ENCODE results near the gene E2F7. TPM values are rescaled to one million over a fixed set of nuclear protein-coding genes. Genes with fewer than 3 reads are reported as not detected.

The E2F7 gene
- polyA plus RNA-seq, 1 of the 3 experiments (the other 2 are of a cell fraction), result 8.8 TPM

DNA sequence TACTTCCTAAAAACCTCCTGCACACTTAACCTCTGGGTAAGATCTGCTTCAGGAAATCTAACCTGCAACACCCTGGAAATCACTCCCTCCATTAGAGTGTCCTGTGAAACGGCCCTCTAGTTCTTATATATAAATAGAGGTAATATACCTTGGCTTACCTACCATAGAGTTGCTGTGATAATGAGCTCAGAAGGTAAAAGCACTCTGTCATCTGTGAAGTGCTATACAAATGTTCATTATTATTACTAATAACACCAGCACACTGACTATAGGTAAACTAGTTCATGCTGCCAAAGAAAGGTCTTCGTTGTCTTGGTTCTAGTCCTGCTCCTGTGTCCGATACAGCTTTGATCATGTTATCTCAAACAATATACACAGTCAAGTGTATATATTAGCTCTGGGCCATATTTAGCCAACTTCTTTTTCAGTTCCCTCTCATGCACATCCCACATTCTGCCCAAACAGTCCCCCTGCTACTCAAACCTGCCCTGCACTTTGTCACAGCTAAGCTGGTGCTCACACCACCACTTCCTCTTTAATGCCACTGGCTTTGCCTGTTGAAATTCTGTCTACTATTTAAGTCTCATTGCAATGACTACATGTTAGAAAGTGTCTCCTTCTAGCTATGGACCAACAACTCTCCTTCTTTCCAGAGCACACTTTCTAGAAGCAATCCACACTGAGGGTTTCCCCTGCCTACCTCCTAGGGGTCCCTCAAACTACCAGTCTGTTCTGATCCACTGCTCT, 5.1 kb downstream of the E2F7 start:
- Histone ChIP-seq H3K4me2 (peak overlapping the region; percentile 77), H4K20me1 (ENCODE audit: insufficient read depth) (no peaks in the 10 kb centered on the region), H3K27me3 (ENCODE audit: insufficient read depth) (no peaks in the 10 kb centered on the region), H3K9me3 (no peaks in the 10 kb centered on the region), H2AFZ (ENCODE audit: low read depth) (no peak overlapping the region), H3K9ac (no peak overlapping the region), H3K27ac (ENCODE audit: low read depth in 2 of 2, low read length in 1 of 2) (peak overlapping the region in 1 of 2 experiments; percentile 79; a peak in 2 of 4 replicates), H3F3A (replicated peaks; ENCODE audit: insufficient read depth) (peaks cover 39% of the 10 kb centered on the region), H3K36me3 (replicated peaks in 1 of 2; ENCODE audit: control insufficient read depth in 1 of 2, insufficient read depth in 2 of 2, low read length in 1 of 2) (peaks cover 10 to 48% of the 10 kb centered on the region in 2 experiments), H3K9me2 (no peaks in the 10 kb centered on the region), H3K4me3 (ENCODE audit: low read depth in 2 of 2, low read length in 1 of 2) (no peak overlapping the region), H3K4me1 (ENCODE audit: control insufficient read depth in 1 of 2, insufficient read depth in 2 of 2, low read depth in 1 of 2, low read length in 1 of 2) (peaks cover 0 to 10% of the 10 kb centered on the region in 2 experiments), H3K79me2 (ENCODE audit: insufficient read depth) (peaks cover 100% of the 10 kb centered on the region)
- 92% methylated on average over 3 of the region's 3 CpGs for WGBS (ENCODE audit: low lambda C conversion rate)
- TF ChIP-seq FOXM1 (IDR thresholded peaks at IDR 0.05; ENCODE audit: low read depth), result no peak
- no peak for TF ChIP-seq GABPA (IDR thresholded peaks at IDR 0.05; ENCODE audit: low read depth)
- no peak for TF ChIP-seq MXI1 (IDR thresholded peaks at IDR 0.05; ENCODE audit: low read depth, low read length)
- no peak for TF ChIP-seq MEF2A (IDR thresholded peaks at IDR 0.05; ENCODE audit: borderline replicate concordance, low read depth)
- TF ChIP-seq POLR2AphosphoS5 (IDR thresholded peaks at IDR 0.05; ENCODE audit: low read depth, low read length), result no peak
- TF ChIP-seq, protein P1, sequence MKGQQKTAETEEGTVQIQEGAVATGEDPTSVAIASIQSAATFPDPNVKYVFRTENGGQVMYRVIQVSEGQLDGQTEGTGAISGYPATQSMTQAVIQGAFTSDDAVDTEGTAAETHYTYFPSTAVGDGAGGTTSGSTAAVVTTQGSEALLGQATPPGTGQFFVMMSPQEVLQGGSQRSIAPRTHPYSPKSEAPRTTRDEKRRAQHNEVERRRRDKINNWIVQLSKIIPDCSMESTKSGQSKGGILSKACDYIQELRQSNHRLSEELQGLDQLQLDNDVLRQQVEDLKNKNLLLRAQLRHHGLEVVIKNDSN (IDR thresholded peaks at IDR 0.05; ENCODE audit: borderline replicate concordance, low read depth), result no peak
- ChIA-PET CTCF (interaction anchor here (0.5 to 3.3 kb wide), 3 partner anchors 11 to 163 kb away, joined by 3 to 27 read pairs (median 4); no protein-coding TSS in a partner anchor), POLR2A (no interaction called here)
- DNase-seq, result no peak

DNA sequence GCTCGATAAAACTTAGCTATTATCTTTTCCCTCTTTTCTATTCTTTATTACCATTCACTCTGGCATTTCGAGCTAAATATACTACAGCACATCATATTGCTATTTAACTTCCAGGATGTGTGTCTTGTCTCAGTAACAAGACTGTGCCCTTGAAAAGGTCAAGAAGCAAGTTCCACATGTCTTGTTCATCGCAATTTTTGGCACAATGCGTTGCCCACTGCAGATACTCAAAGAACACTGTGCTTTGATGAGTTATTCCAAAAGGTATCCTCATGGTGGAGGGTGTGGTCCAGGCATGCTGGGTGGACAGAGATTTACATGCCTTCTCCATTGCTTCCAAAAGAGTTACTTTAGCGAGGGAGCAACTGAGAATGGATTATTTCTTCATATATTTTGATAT, 6.6 kb downstream of the E2F7 start:
- no peak overlapping the region for H3K4me3 ChIP-seq (ENCODE audit: low read depth in 2 of 2, low read length in 1 of 2)
- no peak for DNase-seq
- ChIA-PET POLR2A (no interaction called here), CTCF (interaction anchor here (3.3 kb wide), 1 partner anchor 9 kb away, joined by 27 read pairs; no protein-coding TSS in a partner anchor)
- 61% methylated on average over 5 of the region's 5 CpGs for WGBS (ENCODE audit: low lambda C conversion rate)
- no peaks in the 10 kb centered on the region for H3K9me2 ChIP-seq
- TF ChIP-seq, protein P2, sequence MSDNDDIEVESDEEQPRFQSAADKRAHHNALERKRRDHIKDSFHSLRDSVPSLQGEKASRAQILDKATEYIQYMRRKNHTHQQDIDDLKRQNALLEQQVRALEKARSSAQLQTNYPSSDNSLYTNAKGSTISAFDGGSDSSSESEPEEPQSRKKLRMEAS (IDR thresholded peaks at IDR 0.05; ENCODE audit: low read depth), result no peak
- TF ChIP-seq EP300 (IDR thresholded peaks at IDR 0.05; ENCODE audit: borderline replicate concordance in 1 of 2, low read depth in 1 of 2, low read length in 1 of 2), result peak in 1 of 2 experiments; percentile 24; a peak in 1 of 4 replicates
- TF ChIP-seq, protein P3, sequence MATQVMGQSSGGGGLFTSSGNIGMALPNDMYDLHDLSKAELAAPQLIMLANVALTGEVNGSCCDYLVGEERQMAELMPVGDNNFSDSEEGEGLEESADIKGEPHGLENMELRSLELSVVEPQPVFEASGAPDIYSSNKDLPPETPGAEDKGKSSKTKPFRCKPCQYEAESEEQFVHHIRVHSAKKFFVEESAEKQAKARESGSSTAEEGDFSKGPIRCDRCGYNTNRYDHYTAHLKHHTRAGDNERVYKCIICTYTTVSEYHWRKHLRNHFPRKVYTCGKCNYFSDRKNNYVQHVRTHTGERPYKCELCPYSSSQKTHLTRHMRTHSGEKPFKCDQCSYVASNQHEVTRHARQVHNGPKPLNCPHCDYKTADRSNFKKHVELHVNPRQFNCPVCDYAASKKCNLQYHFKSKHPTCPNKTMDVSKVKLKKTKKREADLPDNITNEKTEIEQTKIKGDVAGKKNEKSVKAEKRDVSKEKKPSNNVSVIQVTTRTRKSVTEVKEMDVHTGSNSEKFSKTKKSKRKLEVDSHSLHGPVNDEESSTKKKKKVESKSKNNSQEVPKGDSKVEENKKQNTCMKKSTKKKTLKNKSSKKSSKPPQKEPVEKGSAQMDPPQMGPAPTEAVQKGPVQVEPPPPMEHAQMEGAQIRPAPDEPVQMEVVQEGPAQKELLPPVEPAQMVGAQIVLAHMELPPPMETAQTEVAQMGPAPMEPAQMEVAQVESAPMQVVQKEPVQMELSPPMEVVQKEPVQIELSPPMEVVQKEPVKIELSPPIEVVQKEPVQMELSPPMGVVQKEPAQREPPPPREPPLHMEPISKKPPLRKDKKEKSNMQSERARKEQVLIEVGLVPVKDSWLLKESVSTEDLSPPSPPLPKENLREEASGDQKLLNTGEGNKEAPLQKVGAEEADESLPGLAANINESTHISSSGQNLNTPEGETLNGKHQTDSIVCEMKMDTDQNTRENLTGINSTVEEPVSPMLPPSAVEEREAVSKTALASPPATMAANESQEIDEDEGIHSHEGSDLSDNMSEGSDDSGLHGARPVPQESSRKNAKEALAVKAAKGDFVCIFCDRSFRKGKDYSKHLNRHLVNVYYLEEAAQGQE (IDR thresholded peaks at IDR 0.05; ENCODE audit: low read depth, low read length), result peak; percentile 38; the same call in 1 of the 2 replicates
- no peak for TF ChIP-seq FOXM1 (IDR thresholded peaks at IDR 0.05; ENCODE audit: low read depth)
- no peak for TF ChIP-seq SMC3 (IDR thresholded peaks at IDR 0.05; ENCODE audit: low read depth, low read length)
- TF ChIP-seq, protein P4, sequence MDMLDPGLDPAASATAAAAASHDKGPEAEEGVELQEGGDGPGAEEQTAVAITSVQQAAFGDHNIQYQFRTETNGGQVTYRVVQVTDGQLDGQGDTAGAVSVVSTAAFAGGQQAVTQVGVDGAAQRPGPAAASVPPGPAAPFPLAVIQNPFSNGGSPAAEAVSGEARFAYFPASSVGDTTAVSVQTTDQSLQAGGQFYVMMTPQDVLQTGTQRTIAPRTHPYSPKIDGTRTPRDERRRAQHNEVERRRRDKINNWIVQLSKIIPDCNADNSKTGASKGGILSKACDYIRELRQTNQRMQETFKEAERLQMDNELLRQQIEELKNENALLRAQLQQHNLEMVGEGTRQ (IDR thresholded peaks at IDR 0.05; ENCODE audit: borderline replicate concordance, low read depth, low read length), result no peak
- TF ChIP-seq TCF12 (IDR thresholded peaks at IDR 0.05), result peak; percentile 60; the same call in 1 of the 2 replicates
- TF ChIP-seq, protein P5, sequence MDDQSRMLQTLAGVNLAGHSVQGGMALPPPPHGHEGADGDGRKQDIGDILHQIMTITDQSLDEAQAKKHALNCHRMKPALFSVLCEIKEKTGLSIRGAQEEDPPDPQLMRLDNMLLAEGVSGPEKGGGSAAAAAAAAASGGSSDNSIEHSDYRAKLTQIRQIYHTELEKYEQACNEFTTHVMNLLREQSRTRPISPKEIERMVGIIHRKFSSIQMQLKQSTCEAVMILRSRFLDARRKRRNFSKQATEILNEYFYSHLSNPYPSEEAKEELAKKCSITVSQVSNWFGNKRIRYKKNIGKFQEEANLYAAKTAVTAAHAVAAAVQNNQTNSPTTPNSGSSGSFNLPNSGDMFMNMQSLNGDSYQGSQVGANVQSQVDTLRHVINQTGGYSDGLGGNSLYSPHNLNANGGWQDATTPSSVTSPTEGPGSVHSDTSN (IDR thresholded peaks at IDR 0.05), result peak; percentile 48
- TF ChIP-seq POLR2AphosphoS5 (IDR thresholded peaks at IDR 0.05; ENCODE audit: low read depth, low read length), result peak; percentile 32; the same call in 1 of the 2 replicates
- TF ChIP-seq TEAD4 (IDR thresholded peaks at IDR 0.05; ENCODE audit: borderline replicate concordance, insufficient read depth), result 0 out of 2 replicates have a peak, but pooled peaks have one; percentile 19
- 0 out of 2 replicates have a peak, but pooled peaks have one; percentile 19 for TF ChIP-seq RXRA (IDR thresholded peaks at IDR 0.05; ENCODE audit: borderline replicate concordance, low read depth)
- peak; percentile 29; the same call in 1 of the 2 replicates for TF ChIP-seq JUND (IDR thresholded peaks at IDR 0.05)
- TF ChIP-seq NFIC (IDR thresholded peaks at IDR 0.05; ENCODE audit: borderline replicate concordance), result peak; percentile 66
- H3K27ac ChIP-seq (ENCODE audit: low read depth in 2 of 2, low read length in 1 of 2), result peak overlapping the region; percentile 62 to 79; a peak in 3 of 4 replicates
- H3K79me2 ChIP-seq (ENCODE audit: insufficient read depth), result peaks cover 100% of the 10 kb centered on the region
- H3K9ac ChIP-seq, result peak overlapping the region; percentile 9; the same call in 1 of the 2 replicates
- peaks cover 13 to 60% of the 10 kb centered on the region in 2 experiments for H3K36me3 ChIP-seq (replicated peaks in 1 of 2; ENCODE audit: control insufficient read depth in 1 of 2, insufficient read depth in 2 of 2, low read length in 1 of 2)
- no peaks in the 10 kb centered on the region for H4K20me1 ChIP-seq (ENCODE audit: insufficient read depth)
- no peak overlapping the region for H2AFZ ChIP-seq (ENCODE audit: low read depth)
- peaks cover 0 to 10% of the 10 kb centered on the region in 2 experiments; a peak in 3 of 4 replicates for H3K4me1 ChIP-seq (ENCODE audit: control insufficient read depth in 1 of 2, insufficient read depth in 2 of 2, low read depth in 1 of 2, low read length in 1 of 2)
- H3K27me3 ChIP-seq (ENCODE audit: insufficient read depth), result no peaks in the 10 kb centered on the region
- H3K4me2 ChIP-seq, result peak overlapping the region; percentile 42
- H3F3A ChIP-seq (replicated peaks; ENCODE audit: insufficient read depth), result peaks cover 39% of the 10 kb centered on the region
- no peaks in the 10 kb centered on the region for H3K9me3 ChIP-seq

Data from SK-N-SH (cell line).